Rectal smooth muscle tissue (tissue), 1 donor: ENCODE data around the gene MRPL58.

Experiments
- H3K27ac ChIP-seq: one replicate; pipeline ENCODE4 v1.7.0; 2013; ENCODE audit warnings: low read depth, low read length, inconsistent platforms
- H3K27me3 ChIP-seq: one replicate; pipeline ENCODE4 v1.7.0; 2013; ENCODE audit warnings: low read length; ENCODE audit not compliant: control insufficient read depth, insufficient read depth
- H3K36me3 ChIP-seq: one replicate; pipeline ENCODE4 v1.7.0; 2013; ENCODE audit warnings: low read length; ENCODE audit not compliant: control insufficient read depth, insufficient read depth
- H3K4me1 ChIP-seq: one replicate; pipeline ENCODE4 v1.7.0; 2013; ENCODE audit warnings: low read length; ENCODE audit not compliant: control insufficient read depth, insufficient read depth
- H3K4me3 ChIP-seq: one replicate; pipeline ENCODE4 v1.7.0; 2013; ENCODE audit warnings: low read length
- H3K9ac ChIP-seq: one replicate; pipeline ENCODE4 v1.7.0; 2013; ENCODE audit warnings: low read length

MRPL58 gene

GRCh38 chr17:75064460-75064859 lies 52.0 kb downstream of the MRPL58 start:
- Histone ChIP-seq H3K27ac (no peak overlapping the region), H3K4me1 (peaks cover 4% of the 10 kb centered on the region), H3K27me3 (no peaks in the 10 kb centered on the region), H3K4me3 (no peak overlapping the region), H3K9ac (no peak overlapping the region), H3K36me3 (peaks cover 36% of the 10 kb centered on the region)

DNA sequence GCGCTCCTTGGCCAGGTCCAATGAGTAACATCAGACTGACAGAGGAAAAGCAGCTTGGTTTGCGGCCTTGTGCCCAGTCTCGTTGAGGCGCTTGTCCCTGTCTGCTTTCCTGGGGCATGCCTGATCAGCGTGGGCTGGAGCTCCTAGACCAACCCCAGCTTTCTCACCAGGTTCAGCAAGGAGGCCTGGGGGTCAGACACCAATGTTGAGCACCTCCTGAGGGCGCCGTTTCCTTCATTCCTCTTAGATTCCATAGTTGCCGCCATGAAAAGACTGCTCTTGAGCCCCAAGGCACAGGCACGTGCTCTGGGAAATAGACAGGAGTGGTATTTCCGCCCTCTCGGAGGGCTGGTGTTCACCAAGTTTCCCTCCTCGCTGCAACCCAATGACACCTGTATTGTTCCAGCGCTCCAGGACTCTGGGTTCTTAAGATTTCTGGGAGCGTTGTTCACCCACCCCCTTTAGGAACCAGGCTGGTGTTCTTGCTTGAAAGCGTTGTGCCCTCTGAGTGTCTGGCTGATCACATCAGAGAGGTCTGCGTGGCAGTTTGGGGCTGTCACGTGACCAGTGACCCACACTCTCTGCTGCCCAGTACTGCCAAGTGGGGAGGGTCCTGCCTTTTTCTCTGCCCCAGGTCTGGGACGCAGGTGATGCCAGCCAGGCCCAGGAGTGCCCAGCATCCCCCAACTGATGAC lies 52.5 kb downstream of the MRPL58 start:
- H3K4me3 ChIP-seq = no peak overlapping the region
- H3K27ac ChIP-seq = no peak overlapping the region
- H3K27me3 ChIP-seq = no peaks in the 10 kb centered on the region
- no peaks in the 10 kb centered on the region for H3K4me1 ChIP-seq
- H3K9ac ChIP-seq = no peak overlapping the region
- peaks cover 36% of the 10 kb centered on the region for H3K36me3 ChIP-seq

DNA sequence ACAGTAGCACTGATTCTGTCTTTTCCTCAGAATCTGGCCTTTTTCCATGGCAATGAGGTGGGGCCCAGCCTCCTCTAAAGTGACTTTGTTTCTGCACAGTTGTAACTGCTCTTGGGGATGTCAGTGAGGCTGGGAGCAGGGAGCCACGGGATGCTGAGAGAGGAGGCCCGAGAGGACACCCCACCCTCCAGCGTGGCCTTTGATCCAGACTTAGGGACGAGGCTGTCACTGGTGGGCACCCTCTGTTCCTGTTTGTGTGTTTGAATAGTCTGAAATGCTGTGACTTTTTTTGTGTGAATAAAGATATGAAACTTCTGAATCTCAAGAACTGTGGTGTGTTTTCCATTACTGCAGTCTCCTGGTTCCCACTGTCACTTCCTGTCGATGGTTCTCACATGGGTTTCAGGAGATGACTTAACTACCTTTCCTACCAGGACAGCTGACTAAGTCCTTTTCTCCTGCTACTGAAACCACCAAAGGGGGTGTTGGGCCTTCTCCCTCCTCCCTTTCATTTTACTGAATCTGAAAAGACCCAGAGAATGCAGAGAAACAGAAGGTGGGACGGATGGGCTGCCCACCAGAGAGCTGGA lies 53.2 kb downstream of the MRPL58 start:
- H3K4me1 ChIP-seq = no peaks in the 10 kb centered on the region
- H3K36me3 ChIP-seq = peaks cover 34% of the 10 kb centered on the region
- no peak overlapping the region for H3K9ac ChIP-seq
- no peak overlapping the region for H3K4me3 ChIP-seq
- H3K27ac ChIP-seq = no peak overlapping the region
- H3K27me3 ChIP-seq = no peaks in the 10 kb centered on the region

DNA sequence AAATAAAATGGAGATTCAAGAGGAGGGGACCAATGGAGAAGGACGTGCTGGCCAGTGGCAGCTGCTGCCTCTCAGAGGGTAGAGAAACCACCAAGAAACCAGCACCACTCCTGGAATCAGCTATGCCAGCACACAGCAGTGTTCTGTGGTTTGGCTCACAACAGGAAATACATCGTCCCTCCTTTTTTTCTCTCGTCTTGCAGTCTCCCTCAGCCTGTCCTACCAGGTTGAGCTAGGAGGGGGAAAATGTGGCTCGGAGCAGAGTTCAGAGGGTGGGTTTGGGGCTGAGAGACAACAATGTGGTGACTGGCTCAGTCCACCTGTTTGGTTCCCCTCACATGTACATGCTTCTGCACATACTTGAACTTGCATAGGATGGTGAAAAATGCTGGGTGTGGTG lies 55.4 kb downstream of the MRPL58 start:
- no peak overlapping the region for H3K9ac ChIP-seq
- peaks cover 16% of the 10 kb centered on the region for H3K36me3 ChIP-seq
- H3K4me1 ChIP-seq = no peaks in the 10 kb centered on the region
- no peak overlapping the region for H3K27ac ChIP-seq
- H3K4me3 ChIP-seq = no peak overlapping the region
- H3K27me3 ChIP-seq = no peaks in the 10 kb centered on the region

DNA sequence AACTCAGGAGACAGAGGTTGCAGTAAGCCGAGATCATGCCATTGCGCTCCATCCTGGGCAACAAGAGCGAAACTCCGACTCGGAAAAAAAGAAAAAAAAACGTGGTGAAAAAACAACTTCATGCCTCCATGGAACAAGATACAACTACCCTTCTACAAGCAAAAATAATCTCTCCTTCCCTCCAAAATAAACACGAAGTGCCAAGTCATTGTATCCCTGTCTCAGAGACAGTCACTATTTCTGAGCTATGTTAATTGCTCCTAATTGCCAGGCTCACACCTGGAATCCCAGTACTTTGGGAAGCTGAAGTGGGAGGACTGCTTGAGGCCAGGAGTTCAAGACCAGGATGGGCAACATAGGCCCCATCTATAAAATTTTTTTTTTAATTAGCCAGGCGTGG lies 56.3 kb downstream of the MRPL58 start:
- Histone ChIP-seq H3K27ac (no peak overlapping the region), H3K27me3 (no peaks in the 10 kb centered on the region), H3K4me1 (no peaks in the 10 kb centered on the region), H3K4me3 (no peak overlapping the region), H3K9ac (no peak overlapping the region), H3K36me3 (peaks cover 7% of the 10 kb centered on the region)

- Histone ChIP-seq H3K27me3 (no peaks in the 10 kb centered on the region), H3K4me1 (peaks cover 3% of the 10 kb centered on the region), H3K36me3 (no peaks in the 10 kb centered on the region)
Measured at GRCh38 chr17:75069783-75070182, 57.3 kb downstream of the MRPL58 start.

More at GRCh38 chr17:75069783-75070182, 57.3 kb downstream of the MRPL58 start:
- no peak overlapping the region for H3K27ac ChIP-seq
- no peak overlapping the region for H3K4me3 ChIP-seq
- H3K9ac ChIP-seq = no peak overlapping the region
